BLaER1 (cell line): ENCODE results near the gene HAUS8.

Experiments
- H3K27ac ChIP-seq: shearing (Covaris generic); formaldehyde crosslinking; 2 replicates; pipeline ENCODE4 v1.8.1; 2022
- H3K27me3 ChIP-seq: shearing (Covaris generic); formaldehyde crosslinking; 2 replicates; pipeline ENCODE4 v1.8.1; 2022
- H3K36me3 ChIP-seq: shearing (Covaris generic); formaldehyde crosslinking; 2 replicates; pipeline ENCODE4 v1.8.1; 2022
- H3K4me1 ChIP-seq: shearing (Covaris generic); formaldehyde crosslinking; 2 replicates; pipeline ENCODE4 v1.8.1; 2022
- H3K4me2 ChIP-seq: shearing (Covaris generic); formaldehyde crosslinking; 2 replicates; pipeline ENCODE4 v1.8.1; 2022
- H3K4me3 ChIP-seq: shearing (Covaris generic); formaldehyde crosslinking; 2 replicates; pipeline ENCODE4 v1.8.1; 2022
- H3K9ac ChIP-seq: shearing (Covaris generic); formaldehyde crosslinking; 2 replicates; pipeline ENCODE4 v1.8.1; 2022
- H3K9me3 ChIP-seq: shearing (Covaris generic); formaldehyde crosslinking; 2 replicates; pipeline ENCODE4 v1.8.1; 2022
- H4K20me1 ChIP-seq: shearing (Covaris generic); formaldehyde crosslinking; 2 replicates; pipeline ENCODE4 v1.8.1; 2022
- Cebpa-rat ChIP-seq: shearing (Covaris generic); IDR thresholded peaks from 2 replicates; pipeline ENCODE4 v1.8.1; 2022

Gene HAUS8, protein sequence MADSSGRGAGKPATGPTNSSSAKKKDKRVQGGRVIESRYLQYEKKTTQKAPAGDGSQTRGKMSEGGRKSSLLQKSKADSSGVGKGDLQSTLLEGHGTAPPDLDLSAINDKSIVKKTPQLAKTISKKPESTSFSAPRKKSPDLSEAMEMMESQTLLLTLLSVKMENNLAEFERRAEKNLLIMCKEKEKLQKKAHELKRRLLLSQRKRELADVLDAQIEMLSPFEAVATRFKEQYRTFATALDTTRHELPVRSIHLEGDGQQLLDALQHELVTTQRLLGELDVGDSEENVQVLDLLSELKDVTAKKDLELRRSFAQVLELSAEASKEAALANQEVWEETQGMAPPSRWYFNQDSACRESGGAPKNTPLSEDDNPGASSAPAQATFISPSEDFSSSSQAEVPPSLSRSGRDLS

GRCh38 chr19:17075035-17075863 lies at the start of gene HAUS8, which contains the start of gene MYO9B:
Gene HAUS8 (minus strand): TSS chr19:17075452. CDS start chr19:17075422, 30 bp downstream.
Gene MYO9B (plus strand): TSS chr19:17075777. CDS start chr19:17101718, 25,941 bp downstream.
- Histone ChIP-seq H3K4me3 (peak within 1 kb of the TSS; percentile 91), H4K20me1 (peaks cover 29% of the 10 kb centered on the region), H3K4me2 (peak within 1 kb of the TSS; percentile 91), H3K27ac (peak within 1 kb of the TSS; percentile 92), H3K36me3 (peaks cover 40% of the 10 kb centered on the region), H3K27me3 (no peaks in the 10 kb centered on the region), H3K9me3 (no peaks in the 10 kb centered on the region), H3K4me1 (peaks cover 61% of the 10 kb centered on the region), H3K9ac (peak within 1 kb of the TSS; percentile 88)
- TF ChIP-seq Cebpa-rat: no peak

- Histone ChIP-seq H3K4me2 (peak overlapping the region; percentile 91), H3K4me1 (peaks cover 50% of the 10 kb centered on the region), H3K4me3 (no peak overlapping the region), H3K27ac (peak overlapping the region; percentile 94; the same call in 1 of the 2 replicates), H3K9ac (no peak overlapping the region), H4K20me1 (peaks cover 14% of the 10 kb centered on the region), H3K27me3 (no peaks in the 10 kb centered on the region), H3K9me3 (peaks cover 14% of the 10 kb centered on the region), H3K36me3 (peaks cover 67% of the 10 kb centered on the region)
- no peak for TF ChIP-seq Cebpa-rat
Measured at GRCh38 chr19:17124025-17124424, 48.8 kb upstream of the HAUS8 start.

DNA sequence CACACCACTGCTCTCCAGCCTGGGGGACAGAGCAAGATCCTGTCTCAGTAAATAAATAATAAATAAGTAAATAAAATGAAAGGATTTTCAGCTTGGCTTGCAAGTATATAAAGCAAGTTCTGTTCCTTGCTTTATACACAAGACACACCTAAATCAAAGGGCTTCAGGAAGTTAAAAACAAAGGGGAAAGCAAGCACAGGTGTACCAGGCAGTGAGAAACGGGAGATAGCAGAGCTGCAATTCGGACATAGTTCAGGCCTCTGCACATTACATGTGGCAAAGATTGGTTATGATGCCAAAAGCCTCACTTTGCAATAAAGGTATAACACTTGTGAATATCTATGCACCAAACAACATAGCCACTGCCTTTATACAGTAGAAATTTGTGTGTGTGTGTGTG lies 47.8 kb upstream of the HAUS8 start:
- Histone ChIP-seq H3K27me3 (no peaks in the 10 kb centered on the region), H3K9ac (no peak overlapping the region), H3K4me1 (peaks cover 40% of the 10 kb centered on the region), H3K4me2 (no peak overlapping the region), H3K36me3 (peaks cover 65% of the 10 kb centered on the region), H3K9me3 (peaks cover 14% of the 10 kb centered on the region), H3K4me3 (no peak overlapping the region), H3K27ac (no peak overlapping the region), H4K20me1 (peaks cover 24% of the 10 kb centered on the region)
- no peak for TF ChIP-seq Cebpa-rat

- H3K4me3 ChIP-seq: no peak overlapping the region
- no peak overlapping the region for H3K27ac ChIP-seq
- H3K4me1 ChIP-seq: peaks cover 41% of the 10 kb centered on the region
- peaks cover 14% of the 10 kb centered on the region for H3K9me3 ChIP-seq
- H3K27me3 ChIP-seq: no peaks in the 10 kb centered on the region
- H4K20me1 ChIP-seq: peaks cover 36% of the 10 kb centered on the region
- H3K4me2 ChIP-seq: no peak overlapping the region
- no peak for TF ChIP-seq Cebpa-rat
- peaks cover 56% of the 10 kb centered on the region for H3K36me3 ChIP-seq
- no peak overlapping the region for H3K9ac ChIP-seq
Measured at GRCh38 chr19:17121736-17122293, 46.6 kb upstream of the HAUS8 start.

DNA sequence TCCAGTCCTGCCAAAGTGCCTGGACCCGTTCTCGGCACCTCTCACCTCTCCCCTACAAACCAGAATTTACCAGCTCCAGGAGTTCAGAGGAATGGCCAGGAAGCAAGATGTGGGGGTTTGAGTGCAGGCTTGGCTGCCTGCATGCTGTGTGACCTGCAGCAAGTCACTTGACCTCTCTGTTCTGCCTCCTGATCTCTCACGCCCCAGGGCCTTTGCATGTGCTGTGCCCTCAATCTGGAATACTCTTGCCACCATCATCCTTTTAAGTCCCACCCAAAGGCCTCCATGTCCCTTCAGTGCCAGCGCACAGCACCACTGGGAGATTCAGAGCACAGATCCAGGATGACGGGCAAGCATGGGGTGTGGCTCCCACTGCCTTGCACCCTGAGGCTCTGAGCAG lies 43.7 kb upstream of the HAUS8 start:
- H3K36me3 ChIP-seq: peaks cover 82% of the 10 kb centered on the region
- no peak overlapping the region for H3K27ac ChIP-seq
- no peak overlapping the region for H3K4me2 ChIP-seq

DNA sequence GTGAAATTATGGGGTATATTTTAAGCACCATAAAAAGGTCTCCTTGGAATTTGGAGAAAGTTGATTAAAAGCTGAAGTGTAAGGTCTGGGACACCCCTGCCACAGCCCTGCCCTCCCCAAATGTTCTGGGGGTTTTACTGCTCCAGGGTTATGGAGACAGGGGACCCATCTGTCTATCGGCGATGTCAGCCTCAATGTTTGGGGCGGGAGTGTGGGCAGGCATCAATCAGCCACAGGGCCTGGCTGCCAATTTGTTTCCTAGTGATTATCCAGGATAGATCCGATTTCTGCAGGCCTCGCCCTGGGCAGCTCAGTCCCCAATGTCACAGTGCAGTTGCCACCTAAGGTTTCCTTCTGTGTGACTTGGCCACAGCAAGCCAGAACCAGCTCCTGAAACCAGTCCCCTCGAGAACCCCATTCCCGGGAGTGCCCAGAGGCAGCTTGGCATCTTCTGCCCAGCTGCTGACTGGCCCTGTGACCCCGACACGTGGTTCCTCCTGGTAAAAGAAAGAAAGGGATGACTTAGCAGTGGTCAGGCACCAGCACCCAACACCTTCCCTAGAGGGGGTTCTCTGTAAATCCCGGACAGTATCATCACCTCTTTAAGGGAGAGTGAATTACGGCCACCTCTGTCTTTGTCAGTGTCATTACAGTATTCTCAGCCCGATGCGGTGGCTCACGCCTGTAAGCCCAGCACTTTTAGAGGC lies 41.9 kb upstream of the HAUS8 start:
- Histone ChIP-seq H3K4me3 (no peak overlapping the region), H3K27me3 (no peaks in the 10 kb centered on the region), H3K36me3 (peaks cover 82% of the 10 kb centered on the region), H3K9me3 (no peaks in the 10 kb centered on the region), H3K9ac (no peak overlapping the region), H4K20me1 (peaks cover 83% of the 10 kb centered on the region), H3K4me1 (peaks cover 59% of the 10 kb centered on the region), H3K27ac (peak overlapping the region; percentile 33), H3K4me2 (peak overlapping the region; percentile 62)
- no peak for TF ChIP-seq Cebpa-rat

More for the DNA sequence above, 43.7 kb upstream of the HAUS8 start:
- H4K20me1 ChIP-seq: peaks cover 65% of the 10 kb centered on the region
- peaks cover 14% of the 10 kb centered on the region for H3K9me3 ChIP-seq
- H3K9ac ChIP-seq: no peak overlapping the region
- H3K4me3 ChIP-seq: no peak overlapping the region
- peaks cover 42% of the 10 kb centered on the region for H3K4me1 ChIP-seq
- TF ChIP-seq Cebpa-rat: no peak
- no peaks in the 10 kb centered on the region for H3K27me3 ChIP-seq

DNA sequence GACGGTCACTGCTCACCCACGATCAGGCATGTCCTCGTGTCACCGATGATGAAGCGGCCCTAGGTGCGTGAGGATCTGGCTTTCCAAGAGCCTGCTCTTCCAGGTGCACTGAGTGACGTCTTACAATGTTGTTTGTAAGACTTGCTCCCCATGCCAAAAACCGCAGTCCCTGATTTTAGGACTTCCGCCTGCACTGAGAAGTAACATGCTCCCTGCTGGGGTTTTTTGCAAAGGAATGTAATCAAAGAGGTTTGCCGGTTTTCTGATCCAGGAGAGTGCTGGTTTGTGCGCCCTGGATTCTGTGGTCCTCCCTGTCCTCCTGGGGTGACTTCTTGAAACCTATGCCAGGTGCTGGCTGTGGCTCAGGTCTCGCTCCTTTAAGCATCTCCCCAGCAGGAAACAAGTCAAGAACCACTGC lies 39.2 kb upstream of the HAUS8 start:
- peaks cover 100% of the 10 kb centered on the region for H4K20me1 ChIP-seq
- TF ChIP-seq Cebpa-rat: no peak
- H3K27me3 ChIP-seq: no peaks in the 10 kb centered on the region
- H3K36me3 ChIP-seq: peaks cover 79% of the 10 kb centered on the region
- H3K27ac ChIP-seq: 0 out of 2 replicates have a peak overlapping the region, but pooled peaks have one; percentile 15
- no peak overlapping the region for H3K4me2 ChIP-seq
- no peak overlapping the region for H3K4me3 ChIP-seq
- H3K9ac ChIP-seq: no peak overlapping the region
- peaks cover 84% of the 10 kb centered on the region for H3K4me1 ChIP-seq
- H3K9me3 ChIP-seq: no peaks in the 10 kb centered on the region

- Histone ChIP-seq H4K20me1 (peaks cover 100% of the 10 kb centered on the region), H3K4me3 (no peak overlapping the region), H3K9me3 (no peaks in the 10 kb centered on the region), H3K9ac (peak overlapping the region; percentile 38; the same call in 1 of the 2 replicates), H3K27me3 (no peaks in the 10 kb centered on the region), H3K4me1 (peaks cover 96% of the 10 kb centered on the region), H3K27ac (peak overlapping the region; percentile 44), H3K4me2 (peak overlapping the region; percentile 55), H3K36me3 (peaks cover 73% of the 10 kb centered on the region)
- no peak for TF ChIP-seq Cebpa-rat
Measured at GRCh38 chr19:17113127-17113785, 38.0 kb upstream of the HAUS8 start.
